ENCODE measurements around the gene PLEKHN1.

DNA sequence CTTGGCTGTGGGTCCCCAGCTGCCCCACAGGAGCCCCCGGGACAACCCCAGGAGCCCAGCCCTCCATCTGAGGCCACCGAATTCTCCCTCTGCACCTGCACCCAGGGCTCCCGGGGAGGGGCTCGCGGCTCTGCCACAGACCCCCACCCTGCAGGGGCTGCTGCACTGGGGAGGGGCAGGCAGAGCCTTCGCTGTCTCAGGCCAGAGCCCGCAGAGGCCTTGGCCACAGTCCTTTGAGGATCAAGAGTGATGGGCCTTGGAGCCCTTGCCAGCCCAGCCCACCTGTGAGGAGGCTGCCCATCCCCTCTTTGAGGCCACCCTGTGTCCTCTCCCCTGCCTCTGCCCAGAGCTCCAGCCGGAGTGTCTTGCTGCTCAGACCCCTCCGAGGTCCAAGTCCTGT lies 9.1 kb downstream of the PLEKHN1 start:
- no peak for TF ChIP-seq EZH2 (IDR thresholded peaks at IDR 0.05; ENCODE audit: borderline replicate concordance, low read depth, low read length, poor library complexity, severe bottlenecking)
- TF ChIP-seq, protein P1, sequence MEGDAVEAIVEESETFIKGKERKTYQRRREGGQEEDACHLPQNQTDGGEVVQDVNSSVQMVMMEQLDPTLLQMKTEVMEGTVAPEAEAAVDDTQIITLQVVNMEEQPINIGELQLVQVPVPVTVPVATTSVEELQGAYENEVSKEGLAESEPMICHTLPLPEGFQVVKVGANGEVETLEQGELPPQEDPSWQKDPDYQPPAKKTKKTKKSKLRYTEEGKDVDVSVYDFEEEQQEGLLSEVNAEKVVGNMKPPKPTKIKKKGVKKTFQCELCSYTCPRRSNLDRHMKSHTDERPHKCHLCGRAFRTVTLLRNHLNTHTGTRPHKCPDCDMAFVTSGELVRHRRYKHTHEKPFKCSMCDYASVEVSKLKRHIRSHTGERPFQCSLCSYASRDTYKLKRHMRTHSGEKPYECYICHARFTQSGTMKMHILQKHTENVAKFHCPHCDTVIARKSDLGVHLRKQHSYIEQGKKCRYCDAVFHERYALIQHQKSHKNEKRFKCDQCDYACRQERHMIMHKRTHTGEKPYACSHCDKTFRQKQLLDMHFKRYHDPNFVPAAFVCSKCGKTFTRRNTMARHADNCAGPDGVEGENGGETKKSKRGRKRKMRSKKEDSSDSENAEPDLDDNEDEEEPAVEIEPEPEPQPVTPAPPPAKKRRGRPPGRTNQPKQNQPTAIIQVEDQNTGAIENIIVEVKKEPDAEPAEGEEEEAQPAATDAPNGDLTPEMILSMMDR (conservative IDR thresholded peaks at IDR 0.05; ENCODE audit: low read depth, low read length), result no peak

Measured in A673 (cell line).